SK-N-SH treated with all-trans-retinoic acid at 6 μM for 48 hours (cell line): ENCODE measurements around the gene OTOA.
"Not testable (repeated sequence)": the region's sequence is repeated elsewhere in the genome, so short reads cannot be mapped to it uniquely, and the experiment has no call there.

Experiments
- ATAC-seq: fragments of 200-7000 bp; cut with Tn5 transposase; 3 replicates; pipeline ENCODE4 v1.9.1; 2020; ENCODE audit warnings: mild to moderate bottlenecking, moderate library complexity
- ARNTL ChIP-seq: fragments of 450-650 bp; formaldehyde crosslinking; IDR thresholded peaks from 2 replicates; pipeline ENCODE4 v1.5.0; 2020; ENCODE audit warnings: low read depth, mild to moderate bottlenecking, moderate library complexity, borderline replicate concordance
- BACH2 ChIP-seq: fragments of 250-450 bp; sonication (Bioruptor Pico); IDR thresholded peaks from 2 replicates; pipeline ENCODE4 v1.9.0; 2021; ENCODE audit warnings: mild to moderate bottlenecking, borderline replicate concordance
- CREB5 ChIP-seq: fragments of 250-450 bp; sonication (Bioruptor Pico); IDR thresholded peaks from 2 replicates; pipeline ENCODE4 v1.5.1; 2020; ENCODE audit warnings: low read depth, mild to moderate bottlenecking, moderate library complexity
- CSDC2 ChIP-seq: fragments of 250-450 bp; sonication (Bioruptor Pico); IDR thresholded peaks from 2 replicates; pipeline ENCODE4 v1.5.0; 2020; ENCODE audit warnings: mild to moderate bottlenecking, moderate library complexity
- CSRNP3 ChIP-seq: fragments of 250-450 bp; sonication (Bioruptor Pico); IDR thresholded peaks from 2 replicates; pipeline ENCODE4 v1.5.1; 2021; ENCODE audit warnings: mild to moderate bottlenecking, moderate library complexity
- ESRRG ChIP-seq: fragments of 250-450 bp; sonication (Bioruptor Pico); IDR thresholded peaks from 2 replicates; pipeline ENCODE4 v1.6.1; 2021; ENCODE audit warnings: mild to moderate bottlenecking
- GLIS3 ChIP-seq: fragments of 250-450 bp; sonication (Bioruptor Pico); IDR thresholded peaks from 2 replicates; pipeline ENCODE4 v1.5.0; 2020; ENCODE audit warnings: mild to moderate bottlenecking, moderate library complexity
- ISL1 ChIP-seq: fragments of 250-450 bp; sonication (Bioruptor Pico); IDR thresholded peaks from 2 replicates; pipeline ENCODE4 v2.1.2; 2022; ENCODE audit warnings: mild to moderate bottlenecking, moderate library complexity
- OSR1 ChIP-seq: fragments of 250-450 bp; sonication (Bioruptor Pico); IDR thresholded peaks from 2 replicates; pipeline ENCODE4 v1.8.0; 2022; ENCODE audit warnings: moderate library complexity, mild to moderate bottlenecking, inconsistent platforms
- PATZ1 ChIP-seq: fragments of 250-450 bp; sonication (Bioruptor Pico); IDR thresholded peaks from 2 replicates; pipeline ENCODE4 v1.8.0; 2020; ENCODE audit warnings: mild to moderate bottlenecking, moderate library complexity, borderline replicate concordance
- POU6F1 ChIP-seq: fragments of 250-450 bp; sonication (Bioruptor Pico); IDR thresholded peaks from 2 replicates; pipeline ENCODE4 v1.8.0; 2021; ENCODE audit warnings: low read depth, mild to moderate bottlenecking, moderate library complexity, borderline replicate concordance
- PPARA ChIP-seq: fragments of 250-450 bp; sonication (Bioruptor Pico); IDR thresholded peaks from 2 replicates; pipeline ENCODE4 v1.5.0; 2020; ENCODE audit warnings: mild to moderate bottlenecking, borderline replicate concordance
- RARB ChIP-seq: fragments of 250-450 bp; sonication (Bioruptor Pico); IDR thresholded peaks from 2 replicates; pipeline ENCODE4 v1.8.0; 2021; ENCODE audit warnings: mild to moderate bottlenecking, moderate library complexity
- SNAI2 ChIP-seq: fragments of 250-450 bp; sonication (Bioruptor Pico); IDR thresholded peaks from 2 replicates; pipeline ENCODE4 v1.5.0; 2020; ENCODE audit warnings: mild to moderate bottlenecking, moderate library complexity
- TSHZ2 ChIP-seq: fragments of 250-450 bp; sonication (Bioruptor Pico); IDR thresholded peaks from 2 replicates; pipeline ENCODE4 v1.5.0; 2020; ENCODE audit warnings: mild to moderate bottlenecking, moderate library complexity
- ZC3H10 ChIP-seq: fragments of 250-450 bp; sonication (Bioruptor Pico); IDR thresholded peaks from 2 replicates; pipeline ENCODE4 v1.5.1; 2021; ENCODE audit warnings: mild to moderate bottlenecking, moderate library complexity
- ZFP3 ChIP-seq: fragments of 250-450 bp; sonication (Bioruptor Pico); IDR thresholded peaks from 2 replicates; pipeline ENCODE4 v1.5.0; 2020; ENCODE audit warnings: mild to moderate bottlenecking, moderate library complexity
- ZFP30 ChIP-seq: fragments of 450-650 bp; formaldehyde crosslinking; IDR thresholded peaks from 2 replicates; pipeline ENCODE4 v1.5.0; 2022; ENCODE audit warnings: mild to moderate bottlenecking, moderate library complexity
- ZNF70 ChIP-seq: fragments of 450-650 bp; formaldehyde crosslinking; IDR thresholded peaks from 2 replicates; pipeline ENCODE4 v1.5.0; 2020; ENCODE audit warnings: mild to moderate bottlenecking, moderate library complexity

OTOA gene

GRCh38 chr16:21689107-21689506 is 25.3 kb downstream of the OTOA start (continued):
- TF ChIP-seq CSRNP3 (CRISPR knock-in tag) = no peak
- TF ChIP-seq PATZ1 (CRISPR knock-in tag) = no peak
- TF ChIP-seq GLIS3 (CRISPR knock-in tag) = no peak
- no peak for TF ChIP-seq ZFP3 (CRISPR knock-in tag)

GRCh38 chr16:21690967-21691366 is 27.2 kb downstream of the OTOA start:
- not testable (repeated sequence) for ATAC-seq

- no peak for ATAC-seq
- TF ChIP-seq OSR1 (CRISPR knock-in tag) (no peak), ARNTL (no peak)
Observed at GRCh38 chr16:21694609-21695008, 30.8 kb downstream of the OTOA start.

GRCh38 chr16:21697032-21697431 is 33.3 kb downstream of the OTOA start:
- no peak for ATAC-seq
- TF ChIP-seq ZNF70 = no peak
- TF ChIP-seq TSHZ2 = no peak
- TF ChIP-seq PPARA (CRISPR knock-in tag) = no peak
- TF ChIP-seq BACH2 (CRISPR knock-in tag) = no peak
- TF ChIP-seq GLIS3 (CRISPR knock-in tag) = no peak
- no peak for TF ChIP-seq ARNTL
- TF ChIP-seq ZFP30 (CRISPR knock-in tag) = no peak
- no peak for TF ChIP-seq ZFP3 (CRISPR knock-in tag)
- no peak for TF ChIP-seq ZC3H10 (CRISPR knock-in tag)
- TF ChIP-seq RARB (CRISPR knock-in tag) = no peak
- no peak for TF ChIP-seq CSDC2 (CRISPR knock-in tag)
- TF ChIP-seq POU6F1 (CRISPR knock-in tag) = no peak
- no peak for TF ChIP-seq CREB5 (CRISPR knock-in tag)
- TF ChIP-seq ESRRG (CRISPR knock-in tag) = no peak
- no peak for TF ChIP-seq SNAI2 (CRISPR knock-in tag)
- TF ChIP-seq OSR1 (CRISPR knock-in tag) = no peak
- no peak for TF ChIP-seq PATZ1 (CRISPR knock-in tag)
- TF ChIP-seq ISL1 (CRISPR knock-in tag) = no peak
- TF ChIP-seq CSRNP3 (CRISPR knock-in tag) = no peak
